Activated T-cell treated with anti-CD3 and anti-CD28 coated beads, Interleukin-2, amount 50 U/mL, for 1 hour (primary cell): Measurements from ENCODE around the gene ABCA7.

Source experiments
- DNase-seq: peaks from one replicate; pipeline ENCODE4 v3.0.0-alpha.2; 2020

ABCA7 gene

GRCh38 chr19:1090731-1091543 lies 51.0 kb downstream of the ABCA7 start:
- DNase-seq = peak; percentile 46

GRCh38 chr19:1091544-1092175 lies 51.8 kb downstream of the ABCA7 start:
- DNase-seq = no peak

GRCh38 chr19:1093330-1093729 lies 53.4 kb downstream of the ABCA7 start:
- DNase-seq = no peak

DNA sequence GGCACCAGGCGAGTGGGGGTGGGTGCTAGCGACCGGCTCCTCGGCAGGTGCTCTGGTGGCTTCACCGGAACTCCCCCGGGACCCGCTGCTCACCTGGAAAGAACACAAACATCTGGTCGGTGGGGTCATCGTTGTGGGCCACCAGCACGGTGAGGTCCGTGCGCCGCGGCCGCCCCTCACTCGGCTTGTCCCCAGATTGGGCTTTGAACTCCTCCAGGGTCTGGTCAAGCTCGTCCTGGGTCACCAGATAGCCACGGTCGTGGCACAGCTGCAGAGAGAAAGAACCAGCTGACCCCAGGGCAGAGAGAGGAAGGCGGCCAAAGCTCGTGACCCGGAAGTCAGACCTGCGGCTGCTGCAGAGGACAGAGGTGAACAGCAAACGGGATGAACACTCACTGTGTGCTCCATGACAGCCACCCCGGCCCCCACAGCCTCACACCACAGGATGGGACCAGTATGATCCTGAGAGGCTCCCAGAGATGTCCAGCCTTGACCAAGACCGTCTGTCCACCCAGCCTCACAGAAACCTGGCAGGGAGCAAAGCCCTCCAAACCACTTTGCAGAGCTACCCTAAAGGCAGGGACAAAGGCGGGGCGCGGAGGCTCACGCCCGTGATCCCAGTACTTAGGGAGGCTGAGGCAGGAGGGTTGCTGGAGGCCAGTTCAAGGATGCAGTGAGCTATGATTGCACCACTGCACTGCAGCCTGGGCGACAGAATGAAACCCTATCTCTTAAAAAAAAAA lies 54.1 kb downstream of the ABCA7 start:
- DNase-seq = no peak

DNA sequence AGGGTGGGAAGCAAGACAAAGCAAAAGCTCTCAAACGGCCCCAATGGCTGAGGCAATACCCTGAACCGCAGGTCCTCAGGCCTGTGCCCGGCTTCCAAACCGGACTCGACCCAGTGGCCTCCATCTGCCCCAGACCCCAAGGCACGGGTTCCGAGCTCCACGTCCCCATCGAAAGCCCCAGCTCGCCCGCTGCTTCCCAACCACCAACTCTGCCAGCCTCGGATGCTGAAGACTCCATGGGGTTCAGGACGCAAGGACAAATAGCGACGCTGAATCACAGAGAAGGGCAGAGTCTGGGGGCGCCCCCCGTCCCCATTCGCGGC lies 54.7 kb downstream of the ABCA7 start:
- no peak for DNase-seq

DNA sequence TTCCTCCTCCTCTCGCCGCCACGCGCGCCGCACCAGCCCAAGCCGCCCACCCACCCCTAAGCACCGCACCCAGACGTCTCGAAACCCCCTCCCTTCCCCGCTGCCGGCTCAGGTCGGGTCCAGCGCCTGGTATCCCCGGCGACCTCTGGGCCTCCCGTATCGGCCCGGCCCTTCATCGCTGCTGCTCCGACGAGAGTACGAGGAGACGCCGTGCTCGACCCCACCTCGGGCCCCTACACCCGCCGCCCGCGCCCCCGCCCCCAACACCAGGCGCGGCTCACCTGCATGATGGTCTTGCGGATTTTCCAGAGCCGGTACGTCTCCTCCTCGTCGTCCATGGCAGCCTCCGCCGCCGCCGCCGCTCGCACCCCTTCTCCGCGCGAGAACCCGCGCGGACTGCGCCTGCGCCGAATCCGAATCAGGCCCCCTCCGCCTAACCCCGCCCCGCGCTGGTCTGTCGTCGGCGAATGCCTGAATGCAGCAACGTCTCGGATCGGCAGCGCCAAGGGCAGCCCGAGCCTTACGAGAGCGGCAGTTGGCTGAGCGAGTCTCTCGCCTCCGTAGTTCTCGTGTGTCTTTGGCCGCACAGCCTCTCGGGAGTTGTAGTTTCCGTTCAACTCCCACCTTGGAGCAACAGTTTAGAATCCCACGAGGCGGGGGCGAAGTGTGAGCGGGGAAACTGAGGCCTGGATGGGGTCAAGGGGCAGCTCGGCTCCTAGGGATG lies 55.2 kb downstream of the ABCA7 start, which contains the start of gene POLR2E:
Gene POLR2E (minus strand): TSS at position 398 of the 724 bp plus-strand sequence. CDS start 60 bp downstream, at position 338.
- peak; percentile 99 for DNase-seq

DNA sequence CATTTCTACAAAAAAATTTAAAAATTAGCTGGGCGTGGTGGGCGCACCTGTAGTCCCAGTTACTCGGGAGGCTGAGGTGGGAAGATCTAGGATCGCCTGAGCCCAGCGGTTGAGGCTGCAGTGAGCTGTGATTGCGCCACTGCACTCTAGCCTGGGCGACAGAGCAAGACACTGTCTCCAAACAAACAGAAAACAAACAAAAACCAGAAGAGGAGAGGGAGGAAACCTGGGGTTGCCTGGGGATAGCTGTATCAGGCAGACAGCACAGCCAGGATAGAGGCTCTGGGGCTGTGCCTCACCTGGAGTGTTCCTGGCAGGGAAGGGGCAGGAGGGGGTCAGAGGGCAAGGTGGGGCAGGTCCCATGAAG lies 57.9 kb downstream of the ABCA7 start:
- DNase-seq = no peak

DNA sequence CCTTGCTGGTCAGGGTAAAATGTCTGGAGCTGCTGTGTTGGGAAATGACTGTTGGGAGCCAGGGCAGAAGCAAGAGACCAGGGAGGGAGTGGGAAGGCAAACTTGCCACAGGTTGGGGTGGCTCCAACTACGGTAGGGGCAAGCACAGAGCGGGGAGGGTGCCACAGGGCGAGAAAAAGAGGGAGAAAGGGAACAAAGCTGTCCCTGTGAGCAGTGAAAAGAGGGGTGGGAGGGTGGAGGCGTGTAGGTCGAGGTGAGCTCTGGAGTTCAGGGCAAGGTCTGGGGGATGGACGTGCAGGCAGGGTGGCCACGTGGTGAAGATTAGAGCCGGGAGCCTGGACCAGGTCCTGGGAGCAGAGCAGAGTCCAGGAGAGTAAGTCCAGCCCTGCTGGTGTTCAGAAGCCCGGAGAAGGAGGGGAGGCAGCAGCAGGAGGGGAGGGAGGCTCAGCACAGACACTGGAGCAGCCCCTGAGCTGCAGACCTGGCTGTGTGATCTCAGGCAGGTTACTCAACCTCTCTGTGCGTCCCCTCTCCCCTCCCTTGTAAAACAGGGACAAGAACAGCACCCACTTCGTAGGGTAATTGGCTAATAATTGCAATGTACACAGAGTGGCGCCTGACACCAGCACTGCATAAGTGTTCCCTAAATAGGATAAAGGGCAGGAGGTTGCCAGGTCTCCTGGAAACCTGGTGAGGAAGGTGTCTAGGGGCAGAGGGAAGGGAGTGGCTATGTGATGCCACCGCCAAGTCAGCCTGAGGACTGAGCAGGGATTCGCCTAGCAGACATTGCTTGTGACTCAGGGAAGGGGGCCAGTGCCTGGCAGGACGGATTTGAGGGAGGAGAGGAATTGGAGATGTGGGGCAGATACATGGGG lies 58.5 kb downstream of the ABCA7 start:
- DNase-seq = no peak

DNA sequence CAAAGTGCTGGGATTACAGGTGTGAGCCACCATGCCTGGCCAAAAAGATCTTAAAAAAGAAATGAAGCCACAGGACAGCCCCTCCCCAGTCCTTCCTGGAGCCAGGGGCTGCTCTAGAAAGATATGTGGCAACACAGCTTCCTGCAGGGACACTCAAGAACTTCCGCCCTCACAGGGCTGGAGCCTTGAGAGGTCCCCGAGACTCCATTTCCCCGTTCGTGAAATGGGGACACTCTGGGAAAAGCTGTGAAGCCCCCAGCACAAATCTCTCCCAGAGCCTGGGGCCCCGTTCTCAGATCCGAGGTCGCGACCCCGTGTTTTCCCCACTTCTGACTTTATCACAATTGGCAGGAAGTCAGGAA lies 61.4 kb downstream of the ABCA7 start:
- DNase-seq = no peak

DNA sequence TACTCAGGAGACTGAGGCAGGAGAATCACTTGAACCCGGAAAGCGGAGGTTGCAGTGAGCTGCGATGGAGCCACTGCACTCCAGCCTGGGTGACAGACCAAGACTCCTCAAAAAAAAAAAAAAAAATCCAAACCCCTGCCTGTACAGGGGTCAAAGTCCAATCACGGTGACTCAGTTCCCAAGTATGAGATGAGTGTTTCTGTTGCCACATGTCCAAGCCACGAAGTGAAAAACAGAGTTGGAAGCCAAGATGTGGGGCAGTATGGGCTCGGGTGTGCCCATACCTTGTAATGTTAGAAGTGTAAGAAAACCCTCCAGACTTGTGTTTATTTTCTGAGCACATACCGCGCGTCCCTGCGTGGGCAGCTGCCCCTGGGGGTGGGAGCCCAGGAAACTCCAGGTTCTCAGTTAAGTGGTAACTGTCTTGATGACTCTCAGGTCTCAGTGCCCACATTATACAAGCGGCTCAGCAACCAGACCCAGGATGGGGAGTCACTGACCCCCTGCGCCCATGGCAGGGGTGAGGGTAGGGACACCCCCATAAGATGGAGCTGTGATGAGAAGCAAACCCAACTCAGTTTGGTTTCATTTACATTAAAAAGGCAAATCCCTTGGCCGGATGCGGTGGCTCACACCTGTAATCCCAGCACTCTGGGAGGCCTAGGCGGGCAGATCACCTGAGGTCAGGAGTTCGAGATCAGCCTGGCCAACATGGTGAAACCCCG lies 62.7 kb downstream of the ABCA7 start:
- DNase-seq = peak; percentile 43

GRCh38 chr19:1103132-1103707 lies 63.3 kb downstream of the ABCA7 start:
- no peak for DNase-seq

GRCh38 chr19:1103708-1104310 lies 63.9 kb downstream of the ABCA7 start, which contains the start of gene GPX4:
TSS of gene GPX4 (plus strand) at chr19:1103994. CDS start at chr19:1104044, 50 bp downstream.
- peak; percentile 96 for DNase-seq

GRCh38 chr19:1104311-1105007 lies 64.6 kb downstream of the ABCA7 start:
- DNase-seq = peak; percentile 80

GRCh38 chr19:1105008-1105872 lies 65.3 kb downstream of the ABCA7 start:
- no peak for DNase-seq

GRCh38 chr19:1105873-1106840 lies 66.2 kb downstream of the ABCA7 start:
- DNase-seq = no peak

DNA sequence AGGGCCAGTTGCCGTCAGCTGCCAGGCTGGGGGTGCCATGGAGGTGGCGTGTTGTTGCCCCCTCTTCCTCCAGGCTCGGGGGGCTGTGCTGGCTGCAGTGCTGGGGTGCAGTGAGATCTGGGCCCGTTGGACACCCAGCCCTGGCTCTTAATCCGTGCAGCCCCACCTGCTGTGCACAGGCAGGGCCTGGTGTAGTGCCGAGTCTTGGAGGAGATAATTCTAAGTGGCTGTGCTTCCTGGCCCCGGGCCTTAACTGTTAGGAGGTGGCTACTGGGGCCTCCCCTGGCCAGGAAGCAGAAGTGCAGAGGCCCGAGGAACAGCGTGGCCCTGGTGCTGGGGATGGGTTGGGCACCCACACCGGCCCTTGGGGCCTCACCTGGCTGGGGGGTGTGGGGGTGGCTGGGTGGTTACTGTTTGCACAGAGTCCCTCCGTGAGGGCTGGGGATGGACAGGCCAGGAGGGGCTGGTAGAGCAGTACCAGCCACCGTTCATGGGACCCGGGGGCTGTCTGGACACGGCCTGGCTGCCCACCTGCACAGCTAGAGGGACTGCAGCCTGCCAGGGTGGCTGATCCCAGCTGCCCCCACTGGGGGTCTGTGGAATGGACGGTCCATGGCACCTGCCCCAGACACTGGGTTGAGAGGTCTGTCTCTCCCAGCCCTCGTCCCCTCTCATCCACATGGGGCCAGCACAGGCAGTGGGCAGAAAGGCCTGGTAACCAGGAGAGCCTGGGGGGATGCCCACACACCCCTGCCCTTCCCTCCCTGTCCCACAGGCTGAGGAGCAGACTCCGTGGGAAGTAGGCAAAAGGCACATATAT lies 67.1 kb downstream of the ABCA7 start:
- no peak for DNase-seq
